Common myeloid progenitor, CD34-positive (primary cell): ENCODE data around the gene PRLH.

Source experiments
- CTCF ChIA-PET: fragments of 350-600 bp; sonication (Branson Sonifier 250); formaldehyde crosslinking; loops from one replicate; lab custom pipeline; 2021; ENCODE audit warnings: antibody characterized with exemption; lab: Charles Lee
- POLR2A ChIA-PET: fragments of 350-600 bp; sonication (Branson Sonifier 250); formaldehyde crosslinking; loops from one replicate; lab custom pipeline; 2021; ENCODE audit warnings: antibody characterized with exemption; lab: Charles Lee
- DNase-seq, 3 donors: peaks; one replicate each; pipeline versions ENCODE4 v3.0.0 to v3.0.0-alpha.2; 2013
- H3K27ac ChIP-seq, 2 experiments: 1 replicate in 1 of 2; 2 replicates in 1 of 2; pipeline ENCODE4 v1.7.0; 2013; ENCODE audit warnings: inconsistent platforms in 2 of 2, low read length in 2 of 2, mild to moderate bottlenecking in 2 of 2, low read depth in 1 of 2, moderate library complexity in 1 of 2; ENCODE audit not compliant: severe bottlenecking in 2 of 2, insufficient read depth in 1 of 2, poor library complexity in 1 of 2
- H3K27me3 ChIP-seq, 5 experiments: replicated peaks in 2 of 5; 1 replicate in 3 of 5; 2 replicates in 2 of 5; pipeline versions ENCODE4 v1.6.1 to v1.7.0; 2013; ENCODE audit warnings: low read length in 4 of 5, mild to moderate bottlenecking in 2 of 5, moderate library complexity in 2 of 5, inconsistent platforms in 1 of 5; ENCODE audit not compliant: insufficient read depth in 5 of 5, control insufficient read depth in 4 of 5
- H3K36me3 ChIP-seq, 4 experiments: 1 replicate in 2 of 4; 2 replicates in 2 of 4; pipeline versions ENCODE4 v1.6.1 to v1.7.0; 2013; ENCODE audit warnings: low read length in 3 of 4, control low read depth in 1 of 4, mild to moderate bottlenecking in 1 of 4; ENCODE audit not compliant: control insufficient read depth in 4 of 4, insufficient read depth in 4 of 4
- H3K4me1 ChIP-seq, 4 experiments: 1 replicate in 3 of 4; 2 replicates in 1 of 4; pipeline versions ENCODE4 v1.6.1 to v1.7.1; 2013; ENCODE audit warnings: low read length in 3 of 4, mild to moderate bottlenecking in 3 of 4, control low read depth in 1 of 4, inconsistent platforms in 1 of 4, moderate library complexity in 1 of 4; ENCODE audit not compliant: control insufficient read depth in 4 of 4, insufficient read depth in 4 of 4; ENCODE audit errors: control extremely low read depth in 1 of 4
- H3K4me3 ChIP-seq, 7 experiments: 1 replicate in 4 of 7; 2 replicates in 3 of 7; pipeline versions ENCODE4 v1.5.1 to v1.7.0; 2013; ENCODE audit warnings: mild to moderate bottlenecking in 7 of 7, low read length in 6 of 7, moderate library complexity in 6 of 7, inconsistent platforms in 2 of 7, low read depth in 2 of 7, control low read depth in 1 of 7; ENCODE audit not compliant: insufficient read depth in 4 of 7, control insufficient read depth in 1 of 7; ENCODE audit errors: extremely low read depth in 1 of 7
- H3K9me3 ChIP-seq, 5 experiments: 1 replicate in 4 of 5; 2 replicates in 1 of 5; pipeline versions ENCODE4 v1.6.1 to v1.7.1; 2013; ENCODE audit warnings: low read length in 4 of 5, mild to moderate bottlenecking in 2 of 5, inconsistent platforms in 1 of 5, low read depth in 1 of 5, moderate library complexity in 1 of 5; ENCODE audit not compliant: control insufficient read depth in 4 of 5, insufficient read depth in 2 of 5; ENCODE audit errors: control extremely low read depth in 1 of 5
- WGBS: methylation state at CpG from one replicate; pipeline ENCODE4 v1.1.5; 2013; ENCODE audit not compliant: insufficient coverage; 5-methylcytosine and 5-hydroxymethylcytosine counted together

Gene PRLH

DNA sequence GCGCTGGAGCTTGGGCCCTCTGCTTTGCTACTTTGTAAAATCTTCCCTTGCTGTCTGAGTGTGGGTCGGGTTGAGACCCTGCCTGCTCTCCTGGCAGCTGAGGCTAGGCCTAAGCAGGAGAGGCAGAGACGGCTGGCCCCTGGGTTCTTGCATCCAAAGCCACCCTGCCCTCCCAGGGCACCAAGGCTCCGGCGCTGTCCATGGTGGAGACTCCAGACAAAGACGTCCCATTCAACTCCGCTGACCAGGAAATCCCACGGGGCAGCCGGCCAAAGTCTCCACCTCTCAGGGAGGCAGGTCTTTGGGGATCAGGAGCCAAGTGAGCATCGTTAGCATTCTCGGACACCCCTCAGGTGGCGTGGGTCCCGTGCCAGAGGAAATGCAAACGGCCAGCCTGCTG, 2.6 kb upstream of the PRLH start:
- ChIA-PET CTCF (interaction anchor here (3.6 kb wide), 1 partner anchor 9 kb away, joined by 17 read pairs; no protein-coding TSS in a partner anchor), POLR2A (no interaction called here)
- Histone ChIP-seq H3K27ac (no peak overlapping the region), H3K4me1 (no peaks in the 10 kb centered on the region), H3K9me3 (no peaks in the 10 kb centered on the region), H3K36me3 (no peaks in the 10 kb centered on the region), H3K4me3 (no peak overlapping the region), H3K27me3 (peaks cover 0 to 16% (median 3%) of the 10 kb centered on the region in 5 experiments)
- 34% methylated on average over 12 of the region's 14 CpGs for WGBS
- peak in 2 of 3 donors; percentile 8 to 14 for DNase-seq

DNA sequence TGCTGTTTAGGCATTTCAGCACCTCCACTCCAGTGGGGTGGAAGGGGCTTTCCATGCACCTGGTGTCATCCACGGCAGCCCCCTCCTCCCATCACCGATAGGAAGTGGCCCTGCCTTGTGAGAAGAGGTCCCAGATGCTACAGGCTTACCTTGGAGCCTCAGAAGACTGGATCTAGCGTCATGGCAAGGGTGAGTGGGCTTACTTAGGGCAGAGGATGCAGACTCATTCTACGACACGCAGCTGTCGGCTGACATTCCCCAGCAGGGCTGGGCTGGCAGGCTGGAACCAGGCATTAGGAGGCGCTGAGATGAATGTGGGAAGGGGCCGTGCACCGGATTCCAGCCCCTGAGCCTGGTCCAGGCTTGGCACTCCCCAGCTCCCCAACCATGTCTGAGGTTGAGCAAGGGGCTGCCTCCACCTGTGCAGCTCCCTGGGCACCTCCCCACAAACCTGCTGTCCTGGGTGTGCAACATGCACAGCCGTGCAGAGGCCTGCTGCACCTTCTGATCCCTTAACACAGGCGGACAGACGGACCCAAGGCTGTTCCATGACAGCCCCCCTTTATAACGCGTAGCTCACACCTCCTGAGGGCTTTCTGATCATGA, 1.7 kb upstream of the PRLH start:
- H3K4me1 ChIP-seq = no peaks in the 10 kb centered on the region
- no peak for DNase-seq
- H3K9me3 ChIP-seq = no peaks in the 10 kb centered on the region
- H3K4me3 ChIP-seq = no peak overlapping the region
- CTCF ChIA-PET = no interaction called here
- H3K36me3 ChIP-seq = no peaks in the 10 kb centered on the region
- 94% methylated on average over 14 of the region's 14 CpGs for WGBS
- H3K27me3 ChIP-seq = peaks cover 0 to 16% (median 3%) of the 10 kb centered on the region in 5 experiments
- POLR2A ChIA-PET = no interaction called here
- no peak overlapping the region for H3K27ac ChIP-seq

DNA sequence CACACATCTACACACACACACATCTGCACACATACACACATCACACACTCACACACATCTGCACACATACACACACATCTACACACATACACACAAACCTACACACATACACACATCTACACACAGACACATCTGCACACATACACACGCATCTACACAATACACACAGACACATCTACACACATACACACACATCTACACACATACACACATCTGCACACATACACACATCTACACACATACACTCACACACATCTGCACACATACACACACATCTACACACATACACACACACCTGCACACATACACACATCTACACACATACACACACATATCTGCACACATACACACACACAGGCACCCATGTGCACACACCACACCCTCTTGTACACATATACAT, 400 bp upstream of the PRLH start:
- CTCF ChIA-PET = interaction anchor here (0.7 to 1.5 kb wide), 3 partner anchors 53 to 411 kb away, joined by 3 to 5 read pairs (median 3); no protein-coding TSS in a partner anchor
- DNase-seq = peak in 1 of 3 donors; percentile 10
- no peak overlapping the region for H3K27ac ChIP-seq

DNA sequence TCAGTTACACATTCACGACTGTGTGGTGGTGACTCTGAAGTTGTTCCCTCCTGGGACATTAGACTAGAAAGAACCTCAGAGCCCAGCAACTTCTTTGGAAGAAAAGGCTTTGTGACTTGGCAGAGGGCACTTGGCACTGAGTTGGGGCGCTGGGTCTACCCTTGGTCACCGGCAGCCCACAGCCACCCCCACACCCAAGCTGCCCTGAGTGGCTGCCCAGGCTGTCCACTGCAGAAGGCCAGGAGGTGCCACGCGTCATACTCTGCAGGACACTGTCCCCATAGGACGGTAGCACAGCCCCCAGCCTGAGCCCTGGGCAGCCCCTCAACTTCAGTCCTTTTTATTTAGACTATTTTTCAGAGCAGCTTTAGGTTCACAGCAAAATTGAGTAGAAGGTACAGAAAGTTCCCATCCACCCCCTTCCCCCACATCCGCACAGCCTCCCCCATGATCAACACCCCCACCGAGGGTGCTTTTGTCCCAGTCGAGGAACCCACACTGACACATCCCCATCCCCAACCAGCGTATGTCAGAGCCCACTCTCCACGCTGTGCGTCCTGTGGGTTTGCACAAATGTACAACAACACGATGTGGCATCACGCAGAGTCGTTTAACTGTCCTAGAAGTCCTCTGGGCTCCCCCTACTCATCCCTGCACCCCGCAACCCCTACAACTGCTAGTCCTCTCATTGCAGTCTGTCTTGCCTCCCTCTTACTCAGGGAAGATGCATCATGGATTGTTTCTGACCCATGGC, 1.1 kb downstream of the PRLH start:
- no peaks in the 10 kb centered on the region for H3K9me3 ChIP-seq
- 94% methylated on average over 16 of the region's 16 CpGs for WGBS
- H3K4me1 ChIP-seq = peaks cover 0 to 7% (median 0%) of the 10 kb centered on the region in 4 experiments
- no peak for DNase-seq
- H3K36me3 ChIP-seq = no peaks in the 10 kb centered on the region
- peaks cover 0 to 16% (median 2%) of the 10 kb centered on the region in 5 experiments for H3K27me3 ChIP-seq
- POLR2A ChIA-PET = no interaction called here
- H3K4me3 ChIP-seq = no peak overlapping the region
- CTCF ChIA-PET = interaction anchor here (1.5 to 1.6 kb wide), 2 partner anchors 55 to 148 kb away, joined by 3 to 5 read pairs; no protein-coding TSS in a partner anchor
- H3K27ac ChIP-seq = no peak overlapping the region

More for the DNA sequence above, 400 bp upstream of the PRLH start:
- H3K4me3 ChIP-seq = no peak overlapping the region
- 100% methylated on average over 1 of the region's 1 CpG for WGBS
- H3K9me3 ChIP-seq = no peaks in the 10 kb centered on the region
- no peaks in the 10 kb centered on the region for H3K4me1 ChIP-seq
- peaks cover 0 to 16% (median 3%) of the 10 kb centered on the region in 5 experiments for H3K27me3 ChIP-seq
- H3K36me3 ChIP-seq = no peaks in the 10 kb centered on the region
- POLR2A ChIA-PET = no interaction called here

DNA sequence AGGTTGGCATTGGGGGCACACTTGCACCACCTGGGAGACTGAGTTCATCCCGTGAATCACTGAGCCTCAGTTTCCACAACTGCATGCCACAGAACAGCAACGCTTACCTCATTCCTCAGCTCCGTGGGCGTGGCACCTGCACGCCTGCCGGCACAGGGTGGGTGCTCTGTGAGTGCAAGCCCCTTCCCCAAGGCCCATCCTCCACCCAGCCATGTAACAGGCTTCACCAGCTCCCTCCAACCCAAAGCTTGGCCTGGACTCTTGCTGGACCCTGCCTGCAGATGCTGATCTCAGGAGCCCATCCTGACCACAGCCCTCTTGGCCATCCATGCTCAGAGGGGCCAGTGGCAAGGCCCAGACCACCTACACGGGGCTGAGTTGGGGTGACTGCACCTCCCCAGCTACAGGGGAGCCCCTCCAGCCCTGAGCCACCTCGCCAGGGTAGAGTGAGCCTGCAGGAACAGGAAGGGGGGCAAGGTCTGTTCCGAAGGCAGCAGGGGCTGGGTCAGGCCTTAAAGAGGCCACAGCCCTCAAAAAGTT, 1.8 kb downstream of the PRLH start:
- H3K4me3 ChIP-seq = no peak overlapping the region
- ChIA-PET CTCF (interaction anchor here (1.6 kb wide), 1 partner anchor 56 kb away, joined by 5 read pairs; no protein-coding TSS in a partner anchor), POLR2A (no interaction called here)
- peaks cover 0 to 7% (median 0%) of the 10 kb centered on the region in 4 experiments for H3K4me1 ChIP-seq
- H3K36me3 ChIP-seq = no peaks in the 10 kb centered on the region
- no peaks in the 10 kb centered on the region for H3K9me3 ChIP-seq
- H3K27me3 ChIP-seq = peaks cover 0 to 15% (median 2%) of the 10 kb centered on the region in 5 experiments
- H3K27ac ChIP-seq = no peak overlapping the region
- DNase-seq = no peak
- 85% methylated on average over 5 of the region's 9 CpGs for WGBS

DNA sequence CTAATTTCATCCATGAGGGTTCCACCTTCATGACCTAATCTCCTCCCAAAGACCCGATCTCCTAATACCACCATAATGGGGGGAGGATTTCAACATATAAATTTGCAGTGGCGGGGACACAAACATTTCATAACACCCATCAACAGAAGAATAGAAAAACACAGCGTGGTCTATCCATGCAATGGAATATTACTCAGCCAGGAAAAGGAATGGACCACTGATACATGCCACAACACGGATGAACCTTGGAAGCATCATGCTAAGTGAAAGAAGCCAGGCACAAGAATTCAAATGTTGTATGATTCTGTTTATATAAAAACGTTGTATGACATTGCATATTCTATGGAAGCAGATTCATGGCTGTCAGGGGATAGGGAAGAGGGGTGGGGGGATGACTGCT, 2.7 kb downstream of the PRLH start:
- POLR2A ChIA-PET = no interaction called here
- H3K4me3 ChIP-seq = no peak overlapping the region
- H3K27me3 ChIP-seq = peaks cover 0 to 9% (median 2%) of the 10 kb centered on the region in 5 experiments
- WGBS = 100% methylated on average over 2 of the region's 5 CpGs
- no peak overlapping the region for H3K27ac ChIP-seq
- no peaks in the 10 kb centered on the region for H3K9me3 ChIP-seq
- peaks cover 0 to 7% (median 0%) of the 10 kb centered on the region in 4 experiments for H3K4me1 ChIP-seq
- H3K36me3 ChIP-seq = no peaks in the 10 kb centered on the region
- CTCF ChIA-PET = interaction anchor here (1.6 kb wide), 1 partner anchor 56 kb away, joined by 5 read pairs; no protein-coding TSS in a partner anchor
- no peak for DNase-seq
